HepG2 (cell line): ENCODE results near the gene TRIM66. TPM values are rescaled to one million over a fixed set of nuclear protein-coding genes. Genes with fewer than 3 reads are reported as not detected.

Source experiments
- ARNT ChIP-seq: fragments of 450-650 bp; IDR thresholded peaks from 2 replicates; pipeline ENCODE4 v1.6.1; 2017
- ATF2 ChIP-seq: sonication (generic); formaldehyde crosslinking; IDR thresholded peaks from 2 replicates; pipeline ENCODE4 v1.4.0; 2020; ENCODE audit warnings: missing genetic modification reagents
- CREB1 ChIP-seq, 2 experiments: fragments of 450-650 bp in 1 of 2; IDR thresholded peaks; 2 replicates each; pipeline ENCODE4 v1.6.1; 2016 to 2017; ENCODE audit warnings: control low read depth in 1 of 2, mild to moderate bottlenecking in 1 of 2, missing compliant biosample characterization in 1 of 2, missing genetic modification characterization in 1 of 2
- FOXO1 ChIP-seq: sonication (generic); formaldehyde crosslinking; IDR thresholded peaks from 2 replicates; pipeline ENCODE4 v1.4.0; 2020; ENCODE audit warnings: missing genetic modification reagents
- HIC2 ChIP-seq: sonication (generic); formaldehyde crosslinking; IDR thresholded peaks from 2 replicates; pipeline ENCODE4 v1.9.0; 2022; ENCODE audit warnings: low read depth, missing genetic modification reagents
- HINFP ChIP-seq: sonication (generic); formaldehyde crosslinking; IDR thresholded peaks from 2 replicates; pipeline ENCODE4 v1.4.0; 2020; ENCODE audit warnings: low read depth, mild to moderate bottlenecking, missing genetic modification reagents
- JUND ChIP-seq: sonication (generic); formaldehyde crosslinking; IDR thresholded peaks from 2 replicates; pipeline ENCODE4 v1.8.0; 2022; ENCODE audit warnings: mild to moderate bottlenecking, missing genetic modification reagents
- PAF1 ChIP-seq: IDR thresholded peaks from 2 replicates; pipeline ENCODE4 v1.6.1; 2016; ENCODE audit warnings: missing genetic modification reagents, missing compliant biosample characterization
- POLR2A ChIP-seq, 2 experiments: IDR thresholded peaks; 2 replicates each; pipeline ENCODE4 v1.6.1; 2011; ENCODE audit warnings: low read depth in 2 of 2, low read length in 2 of 2, mild to moderate bottlenecking in 1 of 2, moderate library complexity in 1 of 2; ENCODE audit not compliant: insufficient read depth in 1 of 2
- PRDM4 ChIP-seq: sonication (generic); formaldehyde crosslinking; IDR thresholded peaks from 2 replicates; pipeline ENCODE4 v1.9.0; 2021; ENCODE audit warnings: missing genetic modification reagents, borderline replicate concordance
- RBM22 ChIP-seq: fragments of 200-400 bp; formaldehyde crosslinking; optimal IDR thresholded peaks from 2 replicates; pipeline ENCODE3; 2017; ENCODE audit warnings: mild to moderate bottlenecking, low read length, moderate library complexity
- REXO4 ChIP-seq: sonication (generic); formaldehyde crosslinking; IDR thresholded peaks from 2 replicates; pipeline ENCODE4 v1.8.0; 2022; ENCODE audit warnings: missing genetic modification reagents, mild to moderate bottlenecking, borderline replicate concordance
- SAFB2 ChIP-seq: sonication (generic); formaldehyde crosslinking; IDR thresholded peaks from 2 replicates; pipeline ENCODE4 v1.5.1; 2020; ENCODE audit warnings: missing genetic modification reagents, low read depth, mild to moderate bottlenecking, borderline replicate concordance
- SALL1 ChIP-seq: sonication (generic); formaldehyde crosslinking; IDR thresholded peaks from 2 replicates; pipeline ENCODE4 v1.8.0; 2022; ENCODE audit warnings: mild to moderate bottlenecking, missing genetic modification reagents
- SRF ChIP-seq: IDR thresholded peaks from 2 replicates; pipeline ENCODE4 v1.6.1; 2011; ENCODE audit warnings: mild to moderate bottlenecking, low read depth, low read length, moderate library complexity
- TFE3 ChIP-seq: IDR thresholded peaks from 2 replicates; pipeline ENCODE4 v1.6.1; 2016
- THAP11 ChIP-seq: IDR thresholded peaks from 2 replicates; pipeline ENCODE4 v1.6.1; 2016; ENCODE audit warnings: missing biosample characterization, missing genetic modification reagents
- ZFYVE20 ChIP-seq: sonication (generic); formaldehyde crosslinking; IDR thresholded peaks from 2 replicates; pipeline ENCODE4 v1.8.0; 2023; ENCODE audit warnings: low read depth, mild to moderate bottlenecking, moderate library complexity, missing genetic modification reagents, borderline replicate concordance
- ZNF501 ChIP-seq: sonication (generic); formaldehyde crosslinking; IDR thresholded peaks from 2 replicates; pipeline ENCODE4 v1.5.1; 2020; ENCODE audit warnings: mild to moderate bottlenecking, moderate library complexity, missing genetic modification reagents
- polyA plus RNA-seq, 8 experiments: library from polyadenylated mRNA; depleted of rRNA in 3 of 8; stranded (reverse) in 7 of 8; unstranded in 1 of 8; fragments of >200 nt; fragmentation: Illumina TruSeq in 4 of 8; extraction: Trizol in 4 of 8; gene quantifications; 2 replicates each; pipeline versions ENCODE4 v1.2.1 to v1.2.3, GENCODE V29; 2011 to 2016; ENCODE audit warnings: low read depth in 4 of 8, missing spikeins in 1 of 8, mixed read lengths in 1 of 8; ENCODE audit not compliant: insufficient read depth in 1 of 8
- total RNA-seq, 5 experiments: library from RNA; depleted of rRNA; stranded (reverse); fragments of >200 nt; fragmentation: Illumina TruSeq; extraction: Trizol; gene quantifications; 2 replicates each; pipeline ENCODE4 v1.2.3, GENCODE V29; 2016; ENCODE audit warnings: low read depth in 1 of 5

TRIM66 gene
- total and polyA plus RNA-seq, 2 of the 13 experiments (the other 11 are each of a cell fraction or from before 2014, with no cell fraction given) = 4.9 to 6.1 TPM

- no peak; the same call in 1 of the 2 replicates for TF ChIP-seq SAFB2
- peak; percentile 63; the same call in 1 of the 2 replicates for TF ChIP-seq SALL1 (CRISPR knock-in tag)
- TF ChIP-seq SRF = no peak; the same call in 1 of the 2 replicates
- TF ChIP-seq HINFP (CRISPR knock-in tag) = peak; percentile 36; the same call in 1 of the 2 replicates
- TF ChIP-seq ARNT = no peak
- no peak for TF ChIP-seq JUND (CRISPR knock-in tag)
- no peak for TF ChIP-seq ATF2
- peak; percentile 68 for TF ChIP-seq ZNF501
- no peak for TF ChIP-seq RBM22
- TF ChIP-seq CREB1 (IDR thresholded peaks at IDR 0.05) = peak; percentile 73
- TF ChIP-seq CREB1 (CRISPR knock-in tag; IDR thresholded peaks at IDR 0.05) = peak; percentile 69
- TF ChIP-seq TFE3 (CRISPR knock-in tag) = peak; percentile 58
- no peak for TF ChIP-seq REXO4
- peak; percentile 99 for TF ChIP-seq POLR2A (IDR thresholded peaks at IDR 0.05; ENCODE audit: insufficient read depth in 1 of 2, low read depth in 2 of 2, low read length in 2 of 2)
- peak; percentile 91 for TF ChIP-seq THAP11
- TF ChIP-seq ZFYVE20 = no peak
- no peak for TF ChIP-seq PRDM4 (CRISPR knock-in tag)
- TF ChIP-seq FOXO1 (CRISPR knock-in tag) = no peak; the same call in 1 of the 2 replicates
- no peak for TF ChIP-seq HIC2
- TF ChIP-seq PAF1 (CRISPR knock-in tag) = no peak
Measured at GRCh38 chr11:8682303-8683114, at the start of gene TRIM66, which contains the start of gene RPL27A (continued).
